Anterior cingulate cortex (tissue), 58 donors: ENCODE measurements around the gene GPR4.
"Not testable (repeated sequence)": the region's sequence is repeated elsewhere in the genome, so short reads cannot be mapped to it uniquely, and the experiment has no call there.

Source experiments
- DNase-seq, 58 donors: peaks; one replicate each; lab custom pipeline; 2025; lab: John Stamatoyannopoulos, UW

The GPR4 gene

GRCh38 chr19:45628219-45628618 is 26.2 kb upstream of the GPR4 start:
- DNase-seq: not testable (repeated sequence)

GRCh38 chr19:45623984-45624383 is 22.0 kb upstream of the GPR4 start:
- no peak for DNase-seq

- no peak for DNase-seq
Observed at GRCh38 chr19:45621976-45622503, 20.0 kb upstream of the GPR4 start.

GRCh38 chr19:45621389-45621788 is 19.4 kb upstream of the GPR4 start:
- DNase-seq: no peak

GRCh38 chr19:45616704-45617017 is 14.6 kb upstream of the GPR4 start:
- no peak for DNase-seq

- DNase-seq: peak in 10 of 58 donors; percentile 3 to 35 (median 16)
Observed at GRCh38 chr19:45615795-45616703, 14.0 kb upstream of the GPR4 start.

- not testable (repeated sequence) for DNase-seq
Observed at GRCh38 chr19:45615056-45615455, 13.0 kb upstream of the GPR4 start.

- peak in 1 of 58 donors; percentile 4 for DNase-seq
Observed at GRCh38 chr19:45613926-45614725, 12.1 kb upstream of the GPR4 start.

- no peak for DNase-seq
Observed at GRCh38 chr19:45608948-45609347, 6.9 kb upstream of the GPR4 start.

GRCh38 chr19:45607071-45608029 is 5.3 kb upstream of the GPR4 start:
- DNase-seq: peak in 55 of 58 donors; percentile 3 to 73 (median 46)

- no peak for DNase-seq
Observed at GRCh38 chr19:45601115-45601514, 897 bp downstream of the GPR4 start.

GRCh38 chr19:45600340-45600885 is 1.6 kb downstream of the GPR4 start:
- no peak for DNase-seq

- DNase-seq: no peak
Observed at GRCh38 chr19:45599286-45599685, 2.7 kb downstream of the GPR4 start.

- DNase-seq: no peak
Observed at GRCh38 chr19:45598267-45599001, 3.6 kb downstream of the GPR4 start.

GRCh38 chr19:45597425-45598111 is 4.4 kb downstream of the GPR4 start:
- DNase-seq: no peak

GRCh38 chr19:45595814-45596213 is 6.2 kb downstream of the GPR4 start:
- DNase-seq: no peak

GRCh38 chr19:45593520-45593919 is 8.5 kb downstream of the GPR4 start:
- no peak for DNase-seq

- DNase-seq: no peak
Observed at GRCh38 chr19:45592366-45592765, 9.6 kb downstream of the GPR4 start.

GRCh38 chr19:45591638-45592005 is 10.4 kb downstream of the GPR4 start:
- DNase-seq: no peak
